ENCODE measurements around the gene ARHGAP25. TPM values are rescaled to one million over a fixed set of nuclear protein-coding genes. Genes with fewer than 3 reads are reported as not detected.
A peak's percentile ranks its signal among the peaks of the same experiment; 100 is the strongest.

The ARHGAP25 gene
- polyA plus RNA-seq, 1 donor (not counting 4 experiments of a cell fraction or from before 2014, with no cell fraction given) = 25.3 TPM

DNA sequence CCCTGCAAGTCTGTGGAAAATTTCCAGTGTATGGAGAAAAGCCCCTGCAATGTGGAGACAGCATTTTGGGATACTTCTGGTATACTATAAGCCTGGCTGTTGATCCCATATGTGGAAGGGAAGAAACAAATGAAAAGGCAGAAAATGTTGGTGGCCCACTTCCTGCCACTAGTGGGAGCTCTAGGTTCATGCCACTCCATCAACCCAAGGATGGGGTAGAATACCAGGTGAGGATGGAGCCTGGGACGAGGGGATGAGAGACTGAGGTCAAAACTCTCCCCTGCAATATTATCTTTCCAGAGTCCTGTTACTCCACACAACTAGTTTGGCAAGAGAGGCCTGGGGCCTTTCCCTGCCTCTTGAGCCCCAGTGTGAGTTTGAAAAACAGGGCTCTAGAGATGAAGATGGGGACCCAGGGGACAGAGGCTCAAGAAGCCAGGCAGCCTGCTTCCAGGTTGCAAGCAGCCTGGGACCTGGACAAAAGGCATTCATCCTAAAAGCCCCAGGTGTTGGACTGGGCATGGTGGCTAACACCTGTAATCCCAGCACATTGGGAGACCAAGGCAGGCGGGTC, 104.7 kb downstream of the ARHGAP25 start:
- Histone ChIP-seq H2AFZ (ENCODE audit: control insufficient read depth, low read length) (no peak overlapping the region), H3K4me2 (ENCODE audit: control insufficient read depth, extremely low read depth, insufficient read depth, low read depth, low read length) (no peak overlapping the region), H3K4me1 (ENCODE audit: control insufficient read depth, extremely low read depth, insufficient read depth, low read length) (no peaks in the 10 kb centered on the region), H3K79me2 (ENCODE audit: control insufficient read depth, insufficient read depth, low read length) (no peaks in the 10 kb centered on the region), H3K27me3 (ENCODE audit: control insufficient read depth, extremely low read depth, insufficient read depth, low read length) (no peaks in the 10 kb centered on the region), H3K27ac (ENCODE audit: control insufficient read depth, insufficient read depth, low read length) (no peak overlapping the region), H3K9ac (ENCODE audit: control insufficient read depth, extremely low read depth, insufficient read depth, low read length) (no peak overlapping the region), H3K4me3 (ENCODE audit: control insufficient read depth in 2 of 3, extremely low read depth in 1 of 3, insufficient read depth in 2 of 3, low read depth in 1 of 3, low read length in 3 of 3) (no peak overlapping the region), H3K9me3 (ENCODE audit: control insufficient read depth, low read depth, low read length) (no peaks in the 10 kb centered on the region), H4K20me1 (ENCODE audit: control insufficient read depth, extremely low read depth, insufficient read depth, low read length) (no peaks in the 10 kb centered on the region), H3K9me1 (ENCODE audit: control insufficient read depth, extremely low read depth, insufficient read depth, low read length) (no peaks in the 10 kb centered on the region), H3K36me3 (ENCODE audit: control insufficient read depth in 2 of 2, extremely low read depth in 1 of 2, insufficient read depth in 2 of 2, low read length in 2 of 2) (no peaks in the 10 kb centered on the region)
- no peak for TF ChIP-seq EZH2 (IDR thresholded peaks at IDR 0.05; ENCODE audit: low read length)
- TF ChIP-seq, protein P1, sequence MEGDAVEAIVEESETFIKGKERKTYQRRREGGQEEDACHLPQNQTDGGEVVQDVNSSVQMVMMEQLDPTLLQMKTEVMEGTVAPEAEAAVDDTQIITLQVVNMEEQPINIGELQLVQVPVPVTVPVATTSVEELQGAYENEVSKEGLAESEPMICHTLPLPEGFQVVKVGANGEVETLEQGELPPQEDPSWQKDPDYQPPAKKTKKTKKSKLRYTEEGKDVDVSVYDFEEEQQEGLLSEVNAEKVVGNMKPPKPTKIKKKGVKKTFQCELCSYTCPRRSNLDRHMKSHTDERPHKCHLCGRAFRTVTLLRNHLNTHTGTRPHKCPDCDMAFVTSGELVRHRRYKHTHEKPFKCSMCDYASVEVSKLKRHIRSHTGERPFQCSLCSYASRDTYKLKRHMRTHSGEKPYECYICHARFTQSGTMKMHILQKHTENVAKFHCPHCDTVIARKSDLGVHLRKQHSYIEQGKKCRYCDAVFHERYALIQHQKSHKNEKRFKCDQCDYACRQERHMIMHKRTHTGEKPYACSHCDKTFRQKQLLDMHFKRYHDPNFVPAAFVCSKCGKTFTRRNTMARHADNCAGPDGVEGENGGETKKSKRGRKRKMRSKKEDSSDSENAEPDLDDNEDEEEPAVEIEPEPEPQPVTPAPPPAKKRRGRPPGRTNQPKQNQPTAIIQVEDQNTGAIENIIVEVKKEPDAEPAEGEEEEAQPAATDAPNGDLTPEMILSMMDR (optimal IDR thresholded peaks at IDR 0.05 in 1 of 3, IDR thresholded peaks at IDR 0.05 in 1 of 3, conservative IDR thresholded peaks at IDR 0.05 in 1 of 3; ENCODE audit: extremely low read depth in 1 of 3, insufficient read depth in 2 of 3, low read length in 3 of 3) = peak; percentile 80 to 86 (median 81)
- dilution Hi-C loops (cut with MboI; ENCODE audit: extremely low pct_ligation_motif_present, low sequenced_read_pairs) = no loop called here
- no peak for DNase-seq (ENCODE audit: low read depth, low spot score)
- peak; percentile 66 for FAIRE-seq

DNA sequence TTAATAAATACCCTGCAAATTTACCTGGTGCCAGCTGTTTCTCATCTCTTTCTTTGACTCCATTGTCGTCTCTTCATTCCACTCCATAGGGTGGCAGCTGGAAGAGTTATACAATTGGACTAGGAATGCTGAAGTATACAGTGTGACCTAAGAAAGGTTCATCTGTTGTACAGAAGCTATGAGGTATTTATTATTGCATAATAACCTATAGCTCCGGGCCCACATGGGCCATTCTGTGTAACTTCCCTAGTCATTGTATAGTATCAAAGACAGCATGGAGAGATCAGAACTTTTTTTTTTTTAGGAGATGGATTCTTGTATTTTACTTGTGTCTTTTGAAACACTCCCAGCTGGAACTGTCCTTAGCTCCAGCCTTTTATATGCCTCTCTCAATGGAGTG, 110.4 kb downstream of the ARHGAP25 start:
- TF ChIP-seq, protein P1 (optimal IDR thresholded peaks at IDR 0.05 in 1 of 3, IDR thresholded peaks at IDR 0.05 in 1 of 3, conservative IDR thresholded peaks at IDR 0.05 in 1 of 3; ENCODE audit: extremely low read depth in 1 of 3, insufficient read depth in 2 of 3, low read length in 3 of 3) = no peak
- TF ChIP-seq EZH2 (IDR thresholded peaks at IDR 0.05; ENCODE audit: low read length) = no peak
- H3K27me3 ChIP-seq (ENCODE audit: control insufficient read depth, extremely low read depth, insufficient read depth, low read length) = no peaks in the 10 kb centered on the region
- H4K20me1 ChIP-seq (ENCODE audit: control insufficient read depth, extremely low read depth, insufficient read depth, low read length) = no peaks in the 10 kb centered on the region
- H3K4me1 ChIP-seq (ENCODE audit: control insufficient read depth, extremely low read depth, insufficient read depth, low read length) = no peaks in the 10 kb centered on the region
- DNase-seq (ENCODE audit: low read depth, low spot score) = no peak
- no peaks in the 10 kb centered on the region for H3K9me1 ChIP-seq (ENCODE audit: control insufficient read depth, extremely low read depth, insufficient read depth, low read length)
- H3K9ac ChIP-seq (ENCODE audit: control insufficient read depth, extremely low read depth, insufficient read depth, low read length) = no peak overlapping the region
- no peak overlapping the region for H3K27ac ChIP-seq (ENCODE audit: control insufficient read depth, insufficient read depth, low read length)
- no peak for FAIRE-seq
- no peaks in the 10 kb centered on the region for H3K79me2 ChIP-seq (ENCODE audit: control insufficient read depth, insufficient read depth, low read length)
- H3K4me2 ChIP-seq (ENCODE audit: control insufficient read depth, extremely low read depth, insufficient read depth, low read depth, low read length) = no peak overlapping the region
- no peak overlapping the region for H3K4me3 ChIP-seq (ENCODE audit: control insufficient read depth in 2 of 3, extremely low read depth in 1 of 3, insufficient read depth in 2 of 3, low read depth in 1 of 3, low read length in 3 of 3)
- no peak overlapping the region for H2AFZ ChIP-seq (ENCODE audit: control insufficient read depth, low read length)
- H3K36me3 ChIP-seq (ENCODE audit: control insufficient read depth in 2 of 2, extremely low read depth in 1 of 2, insufficient read depth in 2 of 2, low read length in 2 of 2) = no peaks in the 10 kb centered on the region
- no peaks in the 10 kb centered on the region for H3K9me3 ChIP-seq (ENCODE audit: control insufficient read depth, low read depth, low read length)
- dilution Hi-C loops (cut with MboI; ENCODE audit: extremely low pct_ligation_motif_present, low sequenced_read_pairs) = no loop called here

All from keratinocyte (primary cell).